Ovary (tissue), 9 donors: ENCODE measurements around the gene CMBL. TPM values are rescaled to one million over a fixed set of nuclear protein-coding genes. Genes with fewer than 3 reads are reported as not detected.

ENCODE experiments used
- DNase-seq, 5 donors: peaks; one replicate each; pipeline ENCODE4 v3.0.0-alpha.2; 2019 to 2020
- H3K27ac ChIP-seq, 2 donors: fragments of 200-600 bp; one replicate each; pipeline versions ENCODE4 v1.5.1 to v1.8.0; 2019 to 2022
- H3K27me3 ChIP-seq: fragments of 200-600 bp; one replicate; pipeline ENCODE4 v1.8.0; 2022
- H3K36me3 ChIP-seq: fragments of 200-600 bp; sonication (generic); one replicate; pipeline ENCODE4 v1.5.1; 2019
- H3K4me1 ChIP-seq: one replicate; pipeline ENCODE4 v1.8.1; 2013; ENCODE audit warnings: mild to moderate bottlenecking, moderate library complexity; ENCODE audit not compliant: insufficient read depth
- H3K4me3 ChIP-seq: fragments of 200-600 bp; sonication (generic); one replicate; pipeline ENCODE4 v1.5.1; 2017
- H3K9me3 ChIP-seq, 2 donors: fragments of 200-600 bp in 1 of 2; sonication (generic) in 1 of 2; one replicate each; pipeline versions ENCODE4 v1.5.1 to v1.8.1; 2013 to 2019; ENCODE audit warnings: mild to moderate bottlenecking in 1 of 2, moderate library complexity in 1 of 2
- EP300 ChIP-seq: sonication (generic); formaldehyde crosslinking; IDR thresholded peaks from one replicate; pipeline ENCODE4 v1.6.1; 2017; ENCODE audit warnings: antibody characterized with exemption
- POLR2A ChIP-seq: fragments of 450-650 bp; IDR thresholded peaks from one replicate; pipeline ENCODE4 v1.6.1; 2017; ENCODE audit warnings: antibody characterized with exemption, mild to moderate bottlenecking, moderate library complexity
- WGBS, 3 donors: extraction: QIAGEN DNeasy Blood & Tissue Kit in 1 of 3; methylation state at CpG; one replicate each; pipeline versions ENCODE4 v1.1.5 to v1.1.7; 2013 to 2017; 5-methylcytosine and 5-hydroxymethylcytosine counted together
- intact Hi-C, 4 donors: fragments of 100-400 bp; cut with DNase I; formaldehyde crosslinking; loops; one replicate each; pipeline versions ENCODE4 v1.11.0 to v1.15.1; 2022 to 2023
- polyA plus RNA-seq, 2 donors: library from polyadenylated mRNA; stranded (reverse); fragments of 200-250 nt in 1 of 2; fragments of 350-450 nt in 1 of 2; fragmentation: Illumina TruSeq in 1 of 2; extraction: RNeasy Lipid Tissue Mini Kit (QIAGEN cat#74804) in 1 of 2; gene quantifications; one replicate each; pipeline ENCODE4 v1.2.3, GENCODE V29; 2013 to 2014
- total RNA-seq, 7 donors: library from RNA; depleted of rRNA in 2 of 7; stranded (reverse); fragments of >200 nt in 2 of 7; fragmentation: NEBNext Ultra II Directional in 3 of 7; extraction: Animal tissue kit (Norgen Biotek cat#: 25700) in 3 of 7; gene quantifications; one replicate each; pipeline versions ENCODE4 v1.1.0 to v1.2.4, GENCODE V29; 2016 to 2023
- TF ChIP-seq, protein P1 (sequence below), 3 donors: fragments of 450-650 bp in 2 of 3; fragments of 200-600 bp in 1 of 3; IDR thresholded peaks; one replicate each; pipeline versions ENCODE4 v1.5.1 to v1.8.0; 2016 to 2022; ENCODE audit warnings: antibody characterized with exemption in 3 of 3, mild to moderate bottlenecking in 1 of 3
- donor health status: DM: no; HTN: no; CAD: no; lungs with moderate emphysema.
- donor health status: DM: no; HTN: no; CAD: no.
- donor health status: Bipolar disorder and iron deficiency.
- donor health status: DM: yes; HTN: yes; CAD: no.
- donor health status: DM: no; HTN: no; CAD: no.
- donor health status: DM: yes; HTN: yes; CAD: no.

CMBL gene
- total and polyA plus RNA-seq, 9 donors: 7.3 to 69.0 (median 43.2) TPM

DNA sequence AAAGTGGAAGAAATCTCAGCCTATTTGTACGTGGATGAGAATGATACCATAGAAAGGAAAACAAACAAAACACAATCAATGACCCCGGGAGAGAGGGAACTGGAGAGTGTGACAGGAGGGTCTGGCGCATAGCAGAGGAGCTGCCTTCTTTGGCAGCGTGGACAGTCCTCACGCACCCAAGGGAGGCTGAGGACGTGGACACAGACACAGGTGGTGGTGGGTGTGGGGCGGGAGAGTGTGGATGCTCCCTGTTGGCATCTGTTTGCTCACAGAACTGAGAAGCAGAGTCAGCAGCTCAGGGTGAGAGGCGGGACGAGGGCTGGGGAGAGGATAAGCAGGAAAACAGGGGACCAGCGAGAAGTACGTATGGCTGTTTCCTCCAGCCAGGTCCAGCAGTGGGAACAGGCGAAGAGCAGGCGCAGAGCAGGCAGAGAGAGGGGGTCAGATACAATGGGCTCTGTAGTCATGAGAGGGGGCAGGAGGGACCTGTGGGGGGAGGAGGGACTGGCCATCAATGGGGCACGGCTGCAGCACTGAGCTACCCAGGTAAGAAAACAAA is 10.0 kb downstream of the CMBL start:
- intact Hi-C loops: no loop called here
- TF ChIP-seq POLR2A: no peak
- Histone ChIP-seq H3K27me3 (no peaks in the 10 kb centered on the region), H3K4me1 (peaks cover 2% of the 10 kb centered on the region), H3K36me3 (no peaks in the 10 kb centered on the region), H3K4me3 (no peak overlapping the region), H3K9me3 (no peaks in the 10 kb centered on the region), H3K27ac (no peak overlapping the region)
- no peak for DNase-seq
- 86 to 89% (median 88%) methylated on average over 14 of the region's 14 CpGs for WGBS, 3 donors

DNA sequence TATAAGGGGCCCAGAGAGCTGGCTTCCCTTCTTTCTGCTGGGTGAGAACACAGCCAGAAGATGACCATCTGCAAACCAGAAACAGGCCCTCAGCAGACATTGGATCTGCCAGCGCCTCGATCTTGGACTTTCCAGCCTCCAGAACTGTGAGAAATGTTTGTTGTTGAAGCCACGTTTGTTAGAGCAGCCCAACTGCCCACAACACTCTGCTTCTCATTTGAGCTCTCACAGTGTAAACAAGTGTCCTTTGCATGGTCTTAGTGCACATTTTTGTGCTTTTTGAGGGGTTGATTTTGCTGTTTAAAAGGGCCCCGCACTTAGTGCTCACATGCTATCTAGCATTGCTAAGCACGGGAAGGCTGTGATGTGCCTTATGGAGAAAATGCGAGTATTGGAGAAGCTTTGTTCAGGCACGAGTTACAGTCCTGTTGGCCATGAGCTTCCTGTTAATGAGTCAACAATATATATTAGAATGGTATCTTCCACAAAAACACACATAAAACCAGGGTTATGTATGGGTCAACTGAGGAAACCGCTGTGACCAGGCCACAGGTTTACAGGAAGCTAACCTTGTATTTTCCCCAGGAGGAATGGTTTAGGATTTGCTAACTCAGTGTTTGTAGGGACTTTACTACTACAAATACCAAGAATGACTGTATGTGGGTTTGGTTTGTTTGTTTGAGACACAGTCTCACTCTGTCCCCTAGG is 11.9 kb downstream of the CMBL start:
- Histone ChIP-seq H3K4me3 (no peak overlapping the region), H3K36me3 (no peaks in the 10 kb centered on the region), H3K27ac (no peak overlapping the region), H3K27me3 (no peaks in the 10 kb centered on the region), H3K9me3 (no peaks in the 10 kb centered on the region), H3K4me1 (no peaks in the 10 kb centered on the region)
- WGBS, 3 donors: 85 to 99% (median 96%) methylated on average over 8 of the region's 8 CpGs
- intact Hi-C loops: no loop called here
- TF ChIP-seq, protein P1, sequence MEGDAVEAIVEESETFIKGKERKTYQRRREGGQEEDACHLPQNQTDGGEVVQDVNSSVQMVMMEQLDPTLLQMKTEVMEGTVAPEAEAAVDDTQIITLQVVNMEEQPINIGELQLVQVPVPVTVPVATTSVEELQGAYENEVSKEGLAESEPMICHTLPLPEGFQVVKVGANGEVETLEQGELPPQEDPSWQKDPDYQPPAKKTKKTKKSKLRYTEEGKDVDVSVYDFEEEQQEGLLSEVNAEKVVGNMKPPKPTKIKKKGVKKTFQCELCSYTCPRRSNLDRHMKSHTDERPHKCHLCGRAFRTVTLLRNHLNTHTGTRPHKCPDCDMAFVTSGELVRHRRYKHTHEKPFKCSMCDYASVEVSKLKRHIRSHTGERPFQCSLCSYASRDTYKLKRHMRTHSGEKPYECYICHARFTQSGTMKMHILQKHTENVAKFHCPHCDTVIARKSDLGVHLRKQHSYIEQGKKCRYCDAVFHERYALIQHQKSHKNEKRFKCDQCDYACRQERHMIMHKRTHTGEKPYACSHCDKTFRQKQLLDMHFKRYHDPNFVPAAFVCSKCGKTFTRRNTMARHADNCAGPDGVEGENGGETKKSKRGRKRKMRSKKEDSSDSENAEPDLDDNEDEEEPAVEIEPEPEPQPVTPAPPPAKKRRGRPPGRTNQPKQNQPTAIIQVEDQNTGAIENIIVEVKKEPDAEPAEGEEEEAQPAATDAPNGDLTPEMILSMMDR (IDR thresholded peaks at IDR 0.05): no peak
- TF ChIP-seq EP300 (no peak), POLR2A (no peak)
- no peak for DNase-seq

DNA sequence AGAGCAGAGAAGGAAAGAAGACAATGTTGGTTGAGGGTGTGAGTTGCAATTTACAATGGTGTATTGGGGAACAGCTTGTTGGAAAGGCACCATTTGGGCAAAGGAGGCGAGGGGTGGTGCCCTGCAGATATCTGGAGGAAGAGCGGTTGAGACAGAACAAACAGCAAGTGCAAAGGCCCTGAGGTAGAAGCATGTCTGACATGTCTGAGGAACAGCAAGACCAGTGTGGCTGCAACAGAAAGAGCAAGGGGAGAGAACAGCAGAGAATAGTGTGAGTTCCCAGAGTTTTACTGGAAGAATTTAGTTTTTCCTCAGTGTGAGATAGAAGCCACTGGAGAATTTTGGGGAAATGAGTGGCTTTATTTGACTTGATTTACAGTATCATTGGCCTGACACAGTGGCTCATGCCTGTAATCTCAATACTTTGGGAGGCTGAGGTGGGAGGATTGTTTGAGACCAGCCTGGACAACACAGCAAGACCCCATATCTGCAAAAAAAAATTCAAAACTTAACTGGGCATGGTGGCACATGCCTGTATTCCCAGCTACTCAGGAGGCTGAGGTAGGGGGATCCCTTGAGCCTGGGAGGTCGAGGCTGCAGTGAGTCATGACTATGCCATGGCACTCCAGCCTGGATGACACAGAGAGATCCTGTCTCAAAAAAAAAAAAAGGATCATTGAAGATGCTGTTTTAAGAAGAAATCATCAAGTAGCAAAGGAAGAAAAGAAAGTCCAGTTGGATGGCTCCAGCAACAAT is 13.6 kb downstream of the CMBL start:
- no peaks in the 10 kb centered on the region for H3K36me3 ChIP-seq
- DNase-seq: no peak
- intact Hi-C loops: no loop called here
- no peak overlapping the region for H3K27ac ChIP-seq
- no peaks in the 10 kb centered on the region for H3K27me3 ChIP-seq
- H3K4me3 ChIP-seq: no peak overlapping the region
- H3K9me3 ChIP-seq: no peaks in the 10 kb centered on the region
- no peak for TF ChIP-seq POLR2A
- no peak for TF ChIP-seq EP300
- TF ChIP-seq, protein P1 (IDR thresholded peaks at IDR 0.05): no peak
- WGBS, 3 donors: 91 to 97% (median 95%) methylated on average over 3 of the region's 3 CpGs
- peaks cover under 1% of the 10 kb centered on the region for H3K4me1 ChIP-seq

DNA sequence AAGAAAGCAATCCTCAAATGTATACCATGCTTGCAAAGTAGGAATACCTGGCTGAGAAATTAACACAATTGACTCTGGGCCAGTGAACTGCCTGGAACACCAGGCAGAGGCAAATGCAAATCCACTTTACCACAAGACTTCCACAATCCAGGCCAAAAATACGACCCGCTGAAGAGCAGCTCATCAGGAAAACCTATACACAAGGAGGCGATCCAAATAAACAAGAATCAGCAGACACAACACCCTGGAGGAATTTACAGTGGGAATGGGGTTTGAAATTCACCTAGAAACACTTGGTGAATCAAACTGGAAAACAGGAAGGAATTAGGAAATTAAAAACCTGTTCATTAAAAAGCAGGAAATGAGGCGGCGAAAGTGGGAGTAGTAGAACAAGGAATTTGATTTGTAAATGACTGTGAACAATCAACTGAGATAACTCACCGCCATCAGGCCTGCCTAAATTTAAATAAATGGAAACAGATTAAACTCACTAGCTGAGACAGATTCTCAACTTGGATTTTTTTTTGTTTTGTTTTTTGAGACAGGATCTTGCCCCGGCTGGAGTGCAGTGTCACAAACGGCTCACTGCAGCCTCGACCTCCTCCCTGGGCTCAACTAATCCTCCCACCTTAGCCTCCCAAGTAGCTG is 15.9 kb downstream of the CMBL start:
- no peak for DNase-seq
- Histone ChIP-seq H3K4me1 (peaks cover 3% of the 10 kb centered on the region), H3K36me3 (no peaks in the 10 kb centered on the region), H3K4me3 (no peak overlapping the region), H3K27me3 (no peaks in the 10 kb centered on the region), H3K27ac (no peak overlapping the region), H3K9me3 (no peaks in the 10 kb centered on the region)
- intact Hi-C loops: no loop called here
- 25 to 61% (median 44%) methylated on average over 9 of the region's 9 CpGs for WGBS, 3 donors
- TF ChIP-seq POLR2A (no peak), EP300 (no peak)
- TF ChIP-seq, protein P1 (IDR thresholded peaks at IDR 0.05): no peak
